ENCODE results near the gene MXRA7. TPM values are rescaled to one million over a fixed set of nuclear protein-coding genes. Genes with fewer than 3 reads are reported as not detected.
A peak's percentile ranks its signal among the peaks of the same experiment; 100 is the strongest.
"Not testable (repeated sequence)": the region's sequence is repeated elsewhere in the genome, so short reads cannot be mapped to it uniquely, and the experiment has no call there.

The MXRA7 gene
- total and polyA plus RNA-seq, 9 donors, result 106 to 172 (median 130) TPM

DNA sequence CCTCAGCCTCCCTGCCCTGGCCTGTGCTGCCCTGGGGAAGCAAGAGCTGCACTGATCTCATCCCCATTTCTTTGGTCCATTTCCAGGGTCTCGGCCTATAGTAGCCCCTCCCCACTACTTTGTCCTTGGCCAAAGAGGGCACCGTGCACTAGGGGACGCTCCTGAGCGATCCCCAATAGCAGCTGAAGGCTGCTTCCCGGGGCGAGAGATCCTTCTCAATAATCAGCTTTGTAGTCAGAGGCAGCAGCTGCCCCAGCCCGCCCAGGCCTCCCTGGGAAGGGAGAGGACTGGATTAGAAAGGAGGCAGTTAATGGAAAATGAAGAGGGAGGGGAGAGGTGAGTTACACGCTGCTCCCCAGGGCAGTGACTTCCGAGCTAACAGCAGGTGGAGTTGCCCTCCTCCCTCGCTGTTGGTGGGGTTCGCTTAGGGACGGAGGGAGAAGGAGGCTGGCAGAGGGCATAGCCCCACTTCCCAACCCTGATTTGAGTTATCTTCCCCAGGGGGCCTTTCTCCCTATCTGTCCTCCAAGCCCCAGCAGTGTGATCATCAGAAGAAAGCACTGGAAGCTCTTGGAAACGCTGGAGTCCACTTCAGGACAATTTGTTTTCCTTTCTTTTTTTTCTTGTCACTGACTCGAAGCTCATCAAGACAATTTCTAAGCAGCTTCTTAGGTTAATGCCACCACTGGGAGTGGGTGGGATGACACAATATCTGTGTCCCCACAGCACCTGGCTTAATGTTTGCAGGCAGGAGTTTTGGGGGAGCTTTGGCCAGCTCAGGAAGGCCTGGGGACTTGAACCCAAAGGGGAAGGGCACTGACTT is 2.6 kb downstream of the MXRA7 start:
- 7% methylated on average over 8 of the region's 14 CpGs for WGBS (ENCODE audit: insufficient coverage)
- H3K27ac ChIP-seq (ENCODE audit: low read length), result peak overlapping the region; percentile 96
- peaks cover 37% of the 10 kb centered on the region for H3K4me1 ChIP-seq (ENCODE audit: control insufficient read depth, insufficient read depth, low read length)
- H3K4me3 ChIP-seq (ENCODE audit: low read length), result no peak overlapping the region
- no peaks in the 10 kb centered on the region for H3K36me3 ChIP-seq (ENCODE audit: control insufficient read depth, insufficient read depth, low read length)
- H3K9me3 ChIP-seq (replicated peaks; ENCODE audit: control insufficient read depth, low read depth, low read length), result no peaks in the 10 kb centered on the region
- DNase-seq, result peak; percentile 82
- no peaks in the 10 kb centered on the region for H3K27me3 ChIP-seq (ENCODE audit: control insufficient read depth, insufficient read depth, low read length)

DNA sequence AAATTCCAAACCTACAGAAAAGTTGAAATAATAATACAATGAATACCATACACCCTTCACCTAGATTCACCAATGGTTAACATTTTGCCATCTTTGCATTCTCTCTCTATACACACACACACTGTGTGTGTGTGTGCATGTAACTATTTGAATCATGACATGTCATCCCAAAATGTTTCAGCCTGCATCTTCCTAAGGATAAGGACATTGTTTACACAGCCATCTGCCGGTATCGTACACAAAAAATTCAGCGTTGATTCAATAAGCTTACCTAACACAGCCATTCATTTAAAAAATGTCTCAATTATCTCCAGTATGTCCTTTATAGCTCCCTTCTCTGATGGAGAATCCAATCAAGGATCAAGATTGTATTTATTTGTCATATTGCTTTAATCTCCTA is 3.9 kb downstream of the MXRA7 start:
- Histone ChIP-seq H3K27me3 (ENCODE audit: control insufficient read depth, insufficient read depth, low read length) (no peaks in the 10 kb centered on the region), H3K4me1 (ENCODE audit: control insufficient read depth, insufficient read depth, low read length) (peaks cover 39% of the 10 kb centered on the region), H3K4me3 (ENCODE audit: low read length) (no peak overlapping the region), H3K36me3 (ENCODE audit: control insufficient read depth, insufficient read depth, low read length) (no peaks in the 10 kb centered on the region), H3K9me3 (replicated peaks; ENCODE audit: control insufficient read depth, low read depth, low read length) (no peaks in the 10 kb centered on the region), H3K27ac (ENCODE audit: low read length) (no peak overlapping the region)
- DNase-seq, result no peak
- 100% methylated on average over 2 of the region's 3 CpGs for WGBS (ENCODE audit: insufficient coverage)

DNA sequence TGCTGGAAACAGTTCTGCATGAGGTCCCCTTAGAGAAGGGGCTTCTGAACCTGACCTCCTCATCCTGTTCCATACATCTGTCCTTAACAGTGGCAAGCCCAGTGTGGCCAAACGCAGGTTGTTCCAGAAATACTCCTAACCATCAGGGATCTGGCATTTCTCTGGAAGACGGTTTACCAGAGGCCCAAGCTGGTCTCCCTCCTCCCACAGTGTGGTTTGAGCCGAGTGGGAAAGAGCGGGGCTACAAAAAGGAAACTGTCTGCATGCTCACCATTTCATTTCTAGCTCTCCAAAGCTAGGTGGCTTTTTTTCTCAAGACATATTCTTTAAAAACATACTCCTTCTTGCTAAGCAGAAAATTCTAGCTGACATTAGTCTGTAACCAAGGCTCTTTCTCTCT is 6.0 kb downstream of the MXRA7 start:
- H3K4me3 ChIP-seq (ENCODE audit: low read length), result no peak overlapping the region
- H3K9me3 ChIP-seq (replicated peaks; ENCODE audit: control insufficient read depth, low read depth, low read length), result no peaks in the 10 kb centered on the region
- no peaks in the 10 kb centered on the region for H3K27me3 ChIP-seq (ENCODE audit: control insufficient read depth, insufficient read depth, low read length)
- no peak overlapping the region for H3K27ac ChIP-seq (ENCODE audit: low read length)
- no peaks in the 10 kb centered on the region for H3K36me3 ChIP-seq (ENCODE audit: control insufficient read depth, insufficient read depth, low read length)
- WGBS (ENCODE audit: insufficient coverage), result 40% methylated on average over 1 of the region's 4 CpGs
- H3K4me1 ChIP-seq (ENCODE audit: control insufficient read depth, insufficient read depth, low read length), result peaks cover 51% of the 10 kb centered on the region
- no peak for DNase-seq

DNA sequence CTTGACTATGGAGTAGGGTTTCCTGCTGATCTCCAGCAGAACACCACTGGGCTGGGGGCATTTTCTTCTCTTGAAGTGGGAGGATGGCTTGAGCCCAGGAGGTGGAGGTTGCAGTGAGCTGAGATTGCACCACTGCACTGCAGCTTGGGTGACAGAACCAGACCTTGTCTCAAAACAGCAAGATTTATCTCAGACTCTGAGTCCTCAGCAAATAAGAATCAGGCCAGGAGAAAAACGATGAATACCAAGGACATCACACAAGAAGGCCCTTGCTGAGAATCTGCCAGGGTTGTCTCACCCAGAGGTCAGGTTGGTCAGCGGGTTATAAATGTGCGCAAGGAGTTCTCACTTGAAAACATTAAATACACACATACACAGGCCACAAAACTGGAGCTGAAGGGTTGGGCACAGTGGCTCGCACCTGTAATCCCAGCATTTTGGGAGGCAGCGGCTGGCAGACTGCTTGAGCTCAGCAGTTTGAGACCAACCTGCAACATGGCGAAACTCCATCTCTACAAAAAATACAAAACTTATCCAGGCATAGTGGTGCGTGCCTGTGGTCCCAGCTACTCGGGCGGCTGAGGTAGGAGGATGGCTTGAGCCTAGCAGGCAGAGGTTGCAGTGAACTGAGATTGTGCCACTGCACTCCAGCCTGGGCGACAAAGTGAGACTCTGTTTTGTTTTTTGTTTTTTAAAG is 7.7 kb downstream of the MXRA7 start:
- Histone ChIP-seq H3K36me3 (ENCODE audit: control insufficient read depth, insufficient read depth, low read length) (no peaks in the 10 kb centered on the region), H3K27me3 (ENCODE audit: control insufficient read depth, insufficient read depth, low read length) (no peaks in the 10 kb centered on the region), H3K9me3 (replicated peaks; ENCODE audit: control insufficient read depth, low read depth, low read length) (no peaks in the 10 kb centered on the region), H3K4me1 (ENCODE audit: control insufficient read depth, insufficient read depth, low read length) (peaks cover 48% of the 10 kb centered on the region), H3K27ac (ENCODE audit: low read length) (no peak overlapping the region), H3K4me3 (ENCODE audit: low read length) (no peak overlapping the region)
- WGBS (ENCODE audit: insufficient coverage), result 92% methylated on average over 3 of the region's 10 CpGs
- no peak for DNase-seq

DNA sequence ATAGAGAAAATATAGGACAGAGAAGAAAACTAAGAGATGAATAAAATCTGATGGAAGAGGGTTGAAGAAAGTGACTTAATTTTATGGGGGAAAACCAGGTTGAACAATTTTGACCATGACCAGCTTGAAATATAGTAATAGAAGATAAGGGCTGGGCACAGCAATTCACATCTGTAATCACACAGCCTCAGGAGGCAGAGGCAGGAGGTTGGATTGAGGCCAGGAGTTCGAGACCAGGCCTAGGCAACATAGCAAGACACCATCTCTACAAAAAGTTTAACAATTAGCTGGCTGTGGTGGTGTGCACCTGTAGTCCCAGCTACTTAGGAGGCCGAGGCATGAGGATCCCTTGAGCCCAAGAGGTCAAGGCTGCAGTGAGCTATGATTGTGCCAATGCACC is 8.7 kb downstream of the MXRA7 start:
- Histone ChIP-seq H3K36me3 (ENCODE audit: control insufficient read depth, insufficient read depth, low read length) (no peaks in the 10 kb centered on the region), H3K9me3 (replicated peaks; ENCODE audit: control insufficient read depth, low read depth, low read length) (no peaks in the 10 kb centered on the region), H3K4me1 (ENCODE audit: control insufficient read depth, insufficient read depth, low read length) (peaks cover 48% of the 10 kb centered on the region), H3K27me3 (ENCODE audit: control insufficient read depth, insufficient read depth, low read length) (no peaks in the 10 kb centered on the region), H3K27ac (ENCODE audit: low read length) (peak overlapping the region; percentile 95), H3K4me3 (ENCODE audit: low read length) (no peak overlapping the region)
- DNase-seq, result no peak
- no CpG with 5 or more reads among the region's 2 CpGs for WGBS (ENCODE audit: insufficient coverage)

DNA sequence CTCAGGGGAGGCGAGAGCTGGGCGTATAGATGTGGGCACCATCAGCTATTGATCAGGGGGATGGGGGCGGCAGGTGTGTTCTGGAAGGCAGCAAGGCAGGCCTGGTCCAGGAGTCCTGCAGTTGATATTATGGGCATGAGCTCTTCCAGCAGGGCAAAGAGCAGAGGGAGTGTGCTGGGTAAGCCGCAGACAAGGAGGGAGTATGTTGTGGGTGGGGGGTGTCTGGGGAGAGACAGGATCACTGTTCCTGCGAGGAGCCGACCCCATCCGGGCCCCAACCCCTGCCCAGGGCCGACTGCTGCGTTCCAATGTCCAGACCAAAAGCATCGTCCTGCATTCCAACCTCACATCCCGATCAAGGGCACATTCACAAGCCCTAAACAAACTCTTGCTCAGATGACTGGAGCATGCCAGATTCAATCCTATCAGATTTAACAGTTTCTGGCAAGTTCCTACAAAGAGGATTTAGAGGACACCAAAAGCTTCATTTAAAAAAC is 9.2 kb downstream of the MXRA7 start:
- no peaks in the 10 kb centered on the region for H3K27me3 ChIP-seq (ENCODE audit: control insufficient read depth, insufficient read depth, low read length)
- H3K4me1 ChIP-seq (ENCODE audit: control insufficient read depth, insufficient read depth, low read length), result peaks cover 52% of the 10 kb centered on the region
- H3K9me3 ChIP-seq (replicated peaks; ENCODE audit: control insufficient read depth, low read depth, low read length), result no peaks in the 10 kb centered on the region
- peaks cover 2% of the 10 kb centered on the region for H3K36me3 ChIP-seq (ENCODE audit: control insufficient read depth, insufficient read depth, low read length)
- no peak overlapping the region for H3K4me3 ChIP-seq (ENCODE audit: low read length)
- WGBS (ENCODE audit: insufficient coverage), result 33% methylated on average over 9 of the region's 11 CpGs
- DNase-seq, result no peak
- H3K27ac ChIP-seq (ENCODE audit: low read length), result peak overlapping the region; percentile 95

DNA sequence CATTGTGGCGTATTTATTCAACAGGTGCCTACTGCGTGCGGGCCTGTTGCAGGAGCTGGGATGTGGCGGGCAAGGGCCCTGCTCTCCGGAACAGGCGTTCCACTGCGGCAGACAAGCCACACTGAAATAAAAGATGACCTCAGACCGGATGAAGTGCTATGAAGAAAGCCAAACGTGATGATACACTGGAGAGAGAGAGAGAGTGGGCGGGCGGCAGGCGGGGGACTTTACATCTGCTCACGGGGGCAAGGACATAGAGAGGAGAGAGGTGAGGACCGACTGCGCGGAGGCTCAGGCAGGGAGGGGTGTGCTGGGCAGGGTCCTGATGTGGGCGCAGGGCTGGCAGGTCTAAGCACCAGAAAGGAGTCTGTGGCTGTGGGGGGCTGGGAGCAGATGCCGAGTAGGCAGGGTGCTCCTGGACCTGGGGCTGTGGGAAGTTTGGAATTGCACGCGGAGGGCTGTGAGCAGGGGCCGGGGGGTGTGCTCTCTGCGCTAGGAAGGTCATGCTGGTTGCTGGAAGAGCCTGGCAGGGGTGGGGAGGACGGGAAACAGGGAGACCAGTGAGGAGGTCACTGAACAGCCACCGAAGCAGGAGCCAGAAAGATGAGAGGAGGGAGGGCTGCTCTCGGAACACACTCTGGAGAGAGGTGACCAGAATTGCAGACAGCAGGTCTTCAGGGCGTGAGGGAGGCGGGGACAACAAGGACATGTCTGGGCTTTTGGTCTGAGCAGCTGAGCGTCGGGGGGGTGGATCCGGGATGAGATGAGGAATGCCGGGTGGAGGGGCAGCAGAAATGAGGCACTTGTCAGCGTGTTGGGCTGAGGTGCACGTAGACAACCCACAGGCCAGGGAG is 9.9 kb downstream of the MXRA7 start:
- DNase-seq, result peak; percentile 96

DNA sequence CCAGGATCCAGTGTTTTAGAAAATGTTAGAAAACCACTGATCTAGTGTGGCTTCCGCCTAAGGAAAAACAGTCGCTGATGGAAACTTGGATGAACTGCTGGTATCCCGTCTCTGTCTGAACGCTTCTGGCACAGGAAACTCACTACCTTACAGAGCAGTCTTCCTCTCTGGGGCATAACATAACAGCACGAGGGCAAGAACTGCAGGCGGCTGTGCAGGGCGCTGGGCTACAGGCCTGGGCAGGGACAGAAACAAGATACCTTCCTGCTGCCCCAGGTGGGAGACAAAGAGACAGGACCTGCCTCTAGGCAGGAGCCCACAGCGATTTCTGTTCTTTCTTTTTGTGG is 10.5 kb downstream of the MXRA7 start:
- H3K36me3 ChIP-seq (ENCODE audit: control insufficient read depth, insufficient read depth, low read length), result peaks cover 5% of the 10 kb centered on the region
- H3K27me3 ChIP-seq (ENCODE audit: control insufficient read depth, insufficient read depth, low read length), result no peaks in the 10 kb centered on the region
- H3K4me1 ChIP-seq (ENCODE audit: control insufficient read depth, insufficient read depth, low read length), result peaks cover 58% of the 10 kb centered on the region
- H3K4me3 ChIP-seq (ENCODE audit: low read length), result no peak overlapping the region
- no peaks in the 10 kb centered on the region for H3K9me3 ChIP-seq (replicated peaks; ENCODE audit: control insufficient read depth, low read depth, low read length)
- peak overlapping the region; percentile 95 for H3K27ac ChIP-seq (ENCODE audit: low read length)
- WGBS (ENCODE audit: insufficient coverage), result 23% methylated on average over 7 of the region's 8 CpGs
- DNase-seq, result peak; percentile 91

More for the DNA sequence above, 9.9 kb downstream of the MXRA7 start:
- Histone ChIP-seq H3K4me3 (ENCODE audit: low read length) (peak overlapping the region; percentile 25), H3K27me3 (ENCODE audit: control insufficient read depth, insufficient read depth, low read length) (no peaks in the 10 kb centered on the region), H3K4me1 (ENCODE audit: control insufficient read depth, insufficient read depth, low read length) (peaks cover 54% of the 10 kb centered on the region), H3K27ac (ENCODE audit: low read length) (peak overlapping the region; percentile 95), H3K9me3 (replicated peaks; ENCODE audit: control insufficient read depth, low read depth, low read length) (no peaks in the 10 kb centered on the region), H3K36me3 (ENCODE audit: control insufficient read depth, insufficient read depth, low read length) (peaks cover 2% of the 10 kb centered on the region)
- 12% methylated on average over 33 of the region's 33 CpGs for WGBS (ENCODE audit: insufficient coverage)

DNA sequence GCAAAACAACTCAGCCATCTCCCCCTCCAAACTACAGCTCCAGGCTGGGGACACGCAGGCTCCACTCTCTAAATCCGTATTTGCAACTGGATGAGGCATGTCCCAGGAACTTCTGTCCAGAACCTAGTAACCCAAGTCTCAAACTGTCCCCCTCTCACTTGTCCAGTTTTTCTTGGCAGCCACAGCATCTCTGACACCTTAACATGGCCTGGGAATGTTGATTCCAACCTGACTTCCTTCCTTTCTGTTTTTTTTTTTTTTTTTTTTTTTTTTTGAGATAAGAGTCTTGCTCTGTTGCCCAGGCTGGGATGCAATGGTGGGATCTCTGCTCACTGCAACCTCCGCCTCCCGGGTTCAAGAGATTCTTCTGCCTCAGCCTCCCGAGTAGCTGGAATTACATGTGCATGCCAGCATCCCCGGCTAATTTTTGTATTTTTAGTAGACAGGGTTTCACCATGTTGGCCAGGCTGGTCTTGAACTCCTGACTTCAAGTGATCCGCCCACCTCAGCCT is 12.2 kb downstream of the MXRA7 start:
- not testable (repeated sequence) for H3K36me3 ChIP-seq (ENCODE audit: control insufficient read depth, insufficient read depth, low read length); H3K27me3 ChIP-seq (ENCODE audit: control insufficient read depth, insufficient read depth, low read length); DNase-seq; H3K4me3 ChIP-seq (ENCODE audit: low read length); H3K9me3 ChIP-seq (replicated peaks; ENCODE audit: control insufficient read depth, low read depth, low read length); H3K27ac ChIP-seq (ENCODE audit: low read length)
- H3K4me1 ChIP-seq (ENCODE audit: control insufficient read depth, insufficient read depth, low read length), result peaks cover 60% of the 10 kb centered on the region
- 92% methylated on average over 4 of the region's 7 CpGs for WGBS (ENCODE audit: insufficient coverage)

Data from muscle of leg (tissue), 11 donors.